Liver (tissue), 3 donors: ENCODE measurements around the gene KCNQ1.

Experiments
- FOXA1 ChIP-seq: IDR thresholded peaks from 2 replicates; pipeline ENCODE4 v1.6.1; 2016; ENCODE audit warnings: antibody characterized with exemption
- GABPA ChIP-seq, 2 donors: IDR thresholded peaks in 1 of 2; conservative IDR thresholded peaks in 1 of 2; 2 replicates each; pipeline ENCODE4 v1.6.1; 2016; ENCODE audit warnings: antibody characterized with exemption in 2 of 2, mild to moderate bottlenecking in 1 of 2, moderate library complexity in 1 of 2
- HNF4G ChIP-seq: IDR thresholded peaks from 2 replicates; pipeline ENCODE4 v1.6.1; 2016; ENCODE audit warnings: antibody characterized with exemption
- JUND ChIP-seq, 2 donors: IDR thresholded peaks; 2 replicates each; pipeline ENCODE4 v1.6.1; 2016; ENCODE audit warnings: antibody characterized with exemption in 2 of 2
- MAX ChIP-seq: IDR thresholded peaks from 2 replicates; pipeline ENCODE4 v1.6.1; 2016; ENCODE audit warnings: antibody characterized with exemption
- RAD21 ChIP-seq, 2 donors: IDR thresholded peaks; 2 replicates each; pipeline ENCODE4 v1.6.1; 2016; ENCODE audit warnings: antibody characterized with exemption in 2 of 2, mild to moderate bottlenecking in 2 of 2
- REST ChIP-seq: IDR thresholded peaks from 2 replicates; pipeline ENCODE4 v1.6.1; 2016; ENCODE audit warnings: antibody characterized with exemption, mild to moderate bottlenecking
- RXRA ChIP-seq, 2 donors: IDR thresholded peaks; 2 replicates each; pipeline ENCODE4 v1.6.1; 2017 to 2018; ENCODE audit warnings: antibody characterized with exemption in 2 of 2, mild to moderate bottlenecking in 1 of 2
- SP1 ChIP-seq: IDR thresholded peaks from 2 replicates; pipeline ENCODE4 v1.6.1; 2018; ENCODE audit warnings: antibody characterized with exemption, mild to moderate bottlenecking
- TAF1 ChIP-seq: conservative IDR thresholded peaks from 2 replicates; pipeline ENCODE4 v1.6.1; 2016; ENCODE audit warnings: antibody characterized with exemption, mild to moderate bottlenecking
- YY1 ChIP-seq: IDR thresholded peaks from 2 replicates; pipeline ENCODE4 v1.6.1; 2016; ENCODE audit warnings: antibody characterized with exemption, mild to moderate bottlenecking
- TF ChIP-seq, protein P1 (sequence below): fragments of 150-350 bp; IDR thresholded peaks from 2 replicates; pipeline ENCODE4 v1.5.1; 2017; ENCODE audit warnings: improper control_type of control experiment, low read depth, low read length; ENCODE audit not compliant: missing input control
- TF ChIP-seq, protein P2 (sequence below): IDR thresholded peaks from 2 replicates; pipeline ENCODE4 v1.6.1; 2016; ENCODE audit warnings: antibody characterized with exemption
- TF ChIP-seq, protein P3 (sequence below): IDR thresholded peaks from 2 replicates; pipeline ENCODE4 v1.6.1; 2016; ENCODE audit warnings: antibody characterized with exemption
- donor health status: healthy.
- donor health status: healthy.

DNA sequence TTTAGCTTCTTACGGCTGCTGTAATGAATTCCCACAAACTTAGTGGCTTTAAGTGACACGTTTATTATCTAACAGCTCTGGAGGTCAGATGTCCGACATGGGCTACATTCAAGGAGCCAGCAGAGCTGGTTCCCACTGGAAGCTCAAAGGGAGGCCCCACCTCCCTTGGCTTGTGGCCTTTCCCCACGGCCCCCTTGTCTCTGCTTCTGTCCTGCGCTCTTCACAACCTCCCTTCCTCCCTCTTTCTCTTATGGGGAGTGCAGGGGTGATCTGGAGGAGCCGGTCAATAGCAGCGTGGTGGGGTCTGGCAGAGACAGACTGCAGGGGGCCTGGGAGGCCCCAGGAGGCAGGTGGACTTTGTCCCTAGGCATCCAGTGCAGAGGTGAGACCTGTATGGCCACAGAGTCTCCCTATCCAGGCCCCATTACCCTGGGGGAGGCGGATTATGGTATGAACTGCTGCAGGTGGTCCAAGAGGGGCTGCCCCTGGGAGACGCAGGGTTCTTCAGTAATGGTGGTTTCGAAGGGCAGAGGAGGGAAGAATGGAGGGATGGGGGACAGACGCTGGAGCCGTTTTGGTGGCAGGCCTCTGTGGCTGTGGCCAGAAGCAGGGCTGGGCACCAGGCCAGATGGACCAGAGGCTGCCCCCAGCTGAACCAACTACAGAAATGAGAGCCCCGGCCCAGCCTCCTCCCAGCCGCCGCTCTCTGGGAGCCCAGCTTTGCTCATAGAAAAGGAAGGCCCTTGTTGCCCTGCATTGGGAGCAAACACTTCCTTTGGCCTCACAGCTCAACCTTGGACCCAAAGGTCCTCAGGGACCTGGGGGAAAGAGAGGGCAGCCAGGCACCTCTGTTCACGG lies 285.7 kb downstream of the KCNQ1 start:
- TF ChIP-seq RXRA (IDR thresholded peaks at IDR 0.05): no peak
- TF ChIP-seq, protein P1, sequence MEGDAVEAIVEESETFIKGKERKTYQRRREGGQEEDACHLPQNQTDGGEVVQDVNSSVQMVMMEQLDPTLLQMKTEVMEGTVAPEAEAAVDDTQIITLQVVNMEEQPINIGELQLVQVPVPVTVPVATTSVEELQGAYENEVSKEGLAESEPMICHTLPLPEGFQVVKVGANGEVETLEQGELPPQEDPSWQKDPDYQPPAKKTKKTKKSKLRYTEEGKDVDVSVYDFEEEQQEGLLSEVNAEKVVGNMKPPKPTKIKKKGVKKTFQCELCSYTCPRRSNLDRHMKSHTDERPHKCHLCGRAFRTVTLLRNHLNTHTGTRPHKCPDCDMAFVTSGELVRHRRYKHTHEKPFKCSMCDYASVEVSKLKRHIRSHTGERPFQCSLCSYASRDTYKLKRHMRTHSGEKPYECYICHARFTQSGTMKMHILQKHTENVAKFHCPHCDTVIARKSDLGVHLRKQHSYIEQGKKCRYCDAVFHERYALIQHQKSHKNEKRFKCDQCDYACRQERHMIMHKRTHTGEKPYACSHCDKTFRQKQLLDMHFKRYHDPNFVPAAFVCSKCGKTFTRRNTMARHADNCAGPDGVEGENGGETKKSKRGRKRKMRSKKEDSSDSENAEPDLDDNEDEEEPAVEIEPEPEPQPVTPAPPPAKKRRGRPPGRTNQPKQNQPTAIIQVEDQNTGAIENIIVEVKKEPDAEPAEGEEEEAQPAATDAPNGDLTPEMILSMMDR: no peak
- TF ChIP-seq TAF1: no peak
- TF ChIP-seq REST: no peak
- peak; percentile 12 for TF ChIP-seq SP1
- no peak for TF ChIP-seq MAX
- no peak for TF ChIP-seq FOXA1
- TF ChIP-seq, protein P2, sequence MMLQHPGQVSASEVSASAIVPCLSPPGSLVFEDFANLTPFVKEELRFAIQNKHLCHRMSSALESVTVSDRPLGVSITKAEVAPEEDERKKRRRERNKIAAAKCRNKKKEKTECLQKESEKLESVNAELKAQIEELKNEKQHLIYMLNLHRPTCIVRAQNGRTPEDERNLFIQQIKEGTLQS: no peak
- TF ChIP-seq, protein P3, sequence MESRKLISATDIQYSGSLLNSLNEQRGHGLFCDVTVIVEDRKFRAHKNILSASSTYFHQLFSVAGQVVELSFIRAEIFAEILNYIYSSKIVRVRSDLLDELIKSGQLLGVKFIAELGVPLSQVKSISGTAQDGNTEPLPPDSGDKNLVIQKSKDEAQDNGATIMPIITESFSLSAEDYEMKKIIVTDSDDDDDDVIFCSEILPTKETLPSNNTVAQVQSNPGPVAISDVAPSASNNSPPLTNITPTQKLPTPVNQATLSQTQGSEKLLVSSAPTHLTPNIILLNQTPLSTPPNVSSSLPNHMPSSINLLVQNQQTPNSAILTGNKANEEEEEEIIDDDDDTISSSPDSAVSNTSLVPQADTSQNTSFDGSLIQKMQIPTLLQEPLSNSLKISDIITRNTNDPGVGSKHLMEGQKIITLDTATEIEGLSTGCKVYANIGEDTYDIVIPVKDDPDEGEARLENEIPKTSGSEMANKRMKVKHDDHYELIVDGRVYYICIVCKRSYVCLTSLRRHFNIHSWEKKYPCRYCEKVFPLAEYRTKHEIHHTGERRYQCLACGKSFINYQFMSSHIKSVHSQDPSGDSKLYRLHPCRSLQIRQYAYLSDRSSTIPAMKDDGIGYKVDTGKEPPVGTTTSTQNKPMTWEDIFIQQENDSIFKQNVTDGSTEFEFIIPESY: no peak
- no peak for TF ChIP-seq GABPA (IDR thresholded peaks at IDR 0.05 in 1 of 2, conservative IDR thresholded peaks at IDR 0.05 in 1 of 2)
- no peak for TF ChIP-seq JUND (IDR thresholded peaks at IDR 0.05)
- TF ChIP-seq HNF4G: no peak
- no peak for TF ChIP-seq YY1
- no peak for TF ChIP-seq RAD21 (IDR thresholded peaks at IDR 0.05)
